T-cell (primary cell): ENCODE data around the gene ADAMTS5. TPM values are rescaled to one million over a fixed set of nuclear protein-coding genes. Genes with fewer than 3 reads are reported as not detected.

Source experiments
- ATAC-seq, 4 experiments: fragments of 200-7000 bp in 3 of 4; fragments of 150-1000 bp in 1 of 4; cut with Tn5 transposase; replicated peaks in 1 of 4; 1 replicate in 3 of 4; 2 replicates in 1 of 4; pipeline ENCODE4 v1.10.0; 2021; ENCODE audit warnings: moderate library complexity in 3 of 4, mild to moderate bottlenecking in 2 of 4, moderate number of reproducible peaks in 1 of 4
- CTCF ChIA-PET, 2 donors: fragments of 300-600 bp; sonication (Branson Sonifier 250); formaldehyde crosslinking; loops; one replicate each; lab custom pipeline; 2022; ENCODE audit warnings: antibody characterized with exemption in 2 of 2; lab: Charles Lee
- POLR2A ChIA-PET, 2 donors: fragments of 300-600 bp; sonication (Branson Sonifier 250); formaldehyde crosslinking; loops; one replicate each; lab custom pipeline; 2022; ENCODE audit warnings: antibody characterized with exemption in 2 of 2; lab: Charles Lee
- DNase-seq, 35 experiments: peaks; one replicate each; pipeline versions ENCODE4 v3.0.0 to v3.0.0-alpha.2; 2013 to 2023
- H3K27ac ChIP-seq: one replicate; pipeline ENCODE4 v1.5.1; 2013; ENCODE audit warnings: low read length
- H3K27me3 ChIP-seq, 2 experiments: replicated peaks in 1 of 2; 1 replicate in 1 of 2; 2 replicates in 1 of 2; pipeline versions ENCODE4 v1.6.1 to v1.7.0; 2013; ENCODE audit warnings: low read length in 1 of 2, mixed read lengths in 1 of 2; ENCODE audit not compliant: control insufficient read depth in 2 of 2, insufficient read depth in 2 of 2; ENCODE audit errors: extremely low read depth in 1 of 2
- H3K36me3 ChIP-seq, 2 donors: 1 replicate in 1 of 2; 2 replicates in 1 of 2; pipeline versions ENCODE4 v1.6.1 to v1.7.0; 2013; ENCODE audit warnings: low read length in 1 of 2; ENCODE audit not compliant: control insufficient read depth in 2 of 2, insufficient read depth in 1 of 2; ENCODE audit errors: extremely low read depth in 1 of 2
- H3K4me1 ChIP-seq, 2 experiments: 1 replicate in 1 of 2; 2 replicates in 1 of 2; pipeline versions ENCODE4 v1.6.1 to v1.7.0; 2013; ENCODE audit warnings: low read length in 2 of 2, mixed read lengths in 1 of 2; ENCODE audit not compliant: insufficient read depth in 2 of 2, control insufficient read depth in 1 of 2; ENCODE audit errors: extremely low read depth in 1 of 2
- H3K4me3 ChIP-seq, 2 donors: 1 replicate in 1 of 2; 2 replicates in 1 of 2; pipeline versions ENCODE4 v1.5.1 to v1.7.0; 2013; ENCODE audit warnings: mild to moderate bottlenecking in 2 of 2, low read length in 1 of 2, moderate library complexity in 1 of 2; ENCODE audit not compliant: control insufficient read depth in 1 of 2; ENCODE audit errors: extremely low read depth in 1 of 2
- H3K9me3 ChIP-seq: 2 replicates; pipeline ENCODE4 v1.7.0; 2013
- H3K27ac Mint-ChIP-seq, 2 donors: one replicate each; pipeline ENCODE4 v1.8.0; 2020 to 2021; ENCODE audit warnings: mild to moderate bottlenecking in 2 of 2, mixed read lengths in 2 of 2
- H3K27me3 Mint-ChIP-seq, 2 donors: one replicate each; pipeline ENCODE4 v1.8.0; 2021 to 2022; ENCODE audit warnings: mixed read lengths in 2 of 2
- H3K36me3 Mint-ChIP-seq: one replicate; pipeline ENCODE4 v1.8.0; 2021; ENCODE audit warnings: mixed read lengths
- H3K4me1 Mint-ChIP-seq, 3 donors: one replicate each; pipeline ENCODE4 v1.8.0; 2020 to 2022; ENCODE audit warnings: mixed read lengths in 3 of 3, mild to moderate bottlenecking in 1 of 3
- H3K4me3 Mint-ChIP-seq, 3 donors: one replicate each; pipeline ENCODE4 v1.8.0; 2020 to 2022; ENCODE audit warnings: mild to moderate bottlenecking in 3 of 3, mixed read lengths in 3 of 3, moderate library complexity in 3 of 3
- H3K9me3 Mint-ChIP-seq, 3 donors: one replicate each; pipeline ENCODE4 v1.8.0; 2020 to 2022; ENCODE audit warnings: mixed read lengths in 3 of 3
- WGBS: methylation state at CpG from one replicate; pipeline ENCODE4 v1.1.5; 2013; ENCODE audit warnings: missing lambda C conversion rate; ENCODE audit not compliant: insufficient coverage; 5-methylcytosine and 5-hydroxymethylcytosine counted together
- total RNA-seq, 35 experiments: library from RNA in 6 of 35; stranded (reverse) in 6 of 35; fragments of 120-200 nt in 1 of 35; gene quantifications; one replicate each; pipeline versions ENCODE4 v1.2.1 to v1.2.4 and lab custom pipeline; 2013 to 2026

Gene ADAMTS5
- total RNA-seq, 5 donors from 2014 or later (not counting 1 experiment from before 2014, with no cell fraction given) = 0.03 TPM; not detected in 4

DNA sequence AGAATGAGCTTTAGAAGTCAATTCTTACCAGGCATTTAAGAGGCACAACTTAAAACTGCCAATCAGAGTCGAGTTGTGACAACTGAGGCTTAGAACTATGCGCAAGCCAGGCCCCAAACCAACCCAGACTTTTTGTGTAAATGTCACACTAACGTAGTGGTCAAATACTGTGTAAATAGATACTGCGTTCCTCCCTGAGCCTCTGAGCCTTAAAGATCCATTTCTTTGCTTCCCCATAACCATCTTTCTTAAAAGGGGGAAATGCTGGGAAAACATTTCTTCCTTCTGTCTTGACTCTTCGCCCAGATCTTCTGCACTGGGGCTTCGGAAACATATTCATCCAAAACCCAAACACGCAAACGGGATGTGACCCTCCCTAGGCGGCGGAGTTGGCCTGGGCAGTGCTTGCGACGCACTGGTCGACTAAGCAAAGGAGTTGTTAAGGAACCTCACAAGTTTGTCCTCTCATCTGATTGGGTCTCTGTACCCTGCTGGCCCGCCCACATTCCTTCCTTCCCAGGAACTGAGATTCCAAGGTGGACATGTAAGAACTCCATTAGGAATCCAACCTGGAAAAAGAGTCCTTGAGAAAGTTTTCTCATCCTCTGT is 2.6 kb downstream of the ADAMTS5 start:
- H3K36me3 ChIP-seq = no peaks in the 10 kb centered on the region
- H3K9me3 Mint-ChIP-seq = no peaks in the 10 kb centered on the region
- DNase-seq (no peak), ATAC-seq (no peak)
- H3K9me3 ChIP-seq = no peaks in the 10 kb centered on the region
- peaks cover 20 to 42% of the 10 kb centered on the region in 2 donors for H3K27me3 Mint-ChIP-seq
- H3K27me3 ChIP-seq = peaks cover 9 to 32% of the 10 kb centered on the region in 2 experiments
- H3K4me3 ChIP-seq = no peak overlapping the region
- H3K27ac Mint-ChIP-seq = no peak overlapping the region
- no peak overlapping the region for H3K4me3 Mint-ChIP-seq
- peaks cover 0 to 3% (median 0%) of the 10 kb centered on the region in 3 donors for H3K4me1 Mint-ChIP-seq
- ChIA-PET CTCF (no interaction called here), POLR2A (no interaction called here)
- H3K4me1 ChIP-seq = no peaks in the 10 kb centered on the region
- H3K27ac ChIP-seq = no peak overlapping the region
- WGBS = 72% methylated on average over 2 of the region's 14 CpGs
- H3K36me3 Mint-ChIP-seq = no peaks in the 10 kb centered on the region

DNA sequence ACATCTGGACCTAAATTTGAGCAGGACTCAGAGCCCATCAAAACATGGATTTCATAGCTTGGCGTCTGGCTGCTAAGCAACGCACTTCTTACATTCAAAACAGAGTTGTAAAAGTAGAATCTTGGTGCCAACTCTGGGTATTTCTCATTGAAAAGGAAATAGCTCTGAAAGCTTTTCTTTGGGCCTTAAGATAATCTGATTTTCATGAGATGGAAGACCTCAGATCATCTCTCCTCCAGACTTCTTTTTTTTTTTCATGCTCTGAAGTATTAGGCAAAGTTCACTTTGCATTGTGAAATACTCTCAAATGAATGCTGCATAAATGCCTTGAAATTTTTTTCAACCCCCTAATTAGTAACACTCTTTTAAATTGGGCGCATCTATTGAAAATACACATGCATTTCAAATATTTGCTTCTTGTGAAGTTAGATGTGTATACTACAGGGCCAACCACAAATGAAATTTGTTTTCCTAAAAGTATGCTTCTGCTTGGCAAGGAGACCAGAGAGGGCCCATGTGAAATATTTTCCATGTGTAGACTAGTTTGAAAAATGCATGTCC is 4.2 kb downstream of the ADAMTS5 start:
- Histone ChIP-seq H3K27ac (no peak overlapping the region), H3K27me3 (peaks cover 6 to 26% of the 10 kb centered on the region in 2 experiments), H3K4me1 (no peaks in the 10 kb centered on the region), H3K4me3 (no peak overlapping the region), H3K36me3 (no peaks in the 10 kb centered on the region), H3K9me3 (no peaks in the 10 kb centered on the region)
- POLR2A ChIA-PET = interaction anchor here in 1 of 2 donors (0.6 kb wide), 1 partner anchor 1136 kb away, joined by 3 read pairs; no protein-coding TSS in a partner anchor
- no CpG with 5 or more reads among the region's 3 CpGs for WGBS
- Mint-ChIP-seq H3K4me1 (peaks cover 0 to 3% (median 0%) of the 10 kb centered on the region in 3 donors), H3K36me3 (no peaks in the 10 kb centered on the region), H3K4me3 (no peak overlapping the region), H3K27ac (no peak overlapping the region), H3K9me3 (no peaks in the 10 kb centered on the region), H3K27me3 (peaks cover 9 to 33% of the 10 kb centered on the region in 2 donors)
- CTCF ChIA-PET = no interaction called here
- no peak for ATAC-seq
- no peak for DNase-seq

DNA sequence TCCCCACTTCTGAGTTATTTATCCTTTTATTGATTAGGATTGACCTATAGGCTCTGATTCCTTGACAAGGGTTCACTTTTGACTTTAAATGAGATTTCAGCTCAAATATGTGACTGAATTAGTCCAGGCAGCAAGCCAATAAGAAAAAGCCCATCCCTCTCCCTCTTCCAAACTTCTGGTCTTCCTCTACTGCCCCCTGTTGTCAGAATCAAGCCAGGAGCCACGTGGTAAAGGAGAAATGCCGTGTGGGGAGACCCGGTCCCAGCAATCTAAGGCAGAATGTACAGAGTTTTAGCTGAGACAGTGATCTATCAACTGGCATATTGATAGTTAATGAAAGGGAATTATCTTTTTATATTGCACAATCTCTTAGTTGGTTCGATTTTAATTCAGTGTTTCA is 5.2 kb downstream of the ADAMTS5 start:
- no peaks in the 10 kb centered on the region for H3K9me3 ChIP-seq
- Mint-ChIP-seq H3K9me3 (no peaks in the 10 kb centered on the region), H3K36me3 (no peaks in the 10 kb centered on the region), H3K4me1 (no peaks in the 10 kb centered on the region), H3K27ac (no peak overlapping the region), H3K4me3 (no peak overlapping the region), H3K27me3 (peaks cover 6 to 23% of the 10 kb centered on the region in 2 donors)
- H3K27ac ChIP-seq = no peak overlapping the region
- ATAC-seq (no peak), DNase-seq (no peak)
- H3K36me3 ChIP-seq = no peaks in the 10 kb centered on the region
- POLR2A ChIA-PET = no interaction called here
- no peak overlapping the region for H3K4me3 ChIP-seq
- H3K4me1 ChIP-seq = no peaks in the 10 kb centered on the region
- peaks cover 4 to 16% of the 10 kb centered on the region in 2 experiments for H3K27me3 ChIP-seq
- WGBS = no CpG with 5 or more reads among the region's 4 CpGs
- CTCF ChIA-PET = no interaction called here

DNA sequence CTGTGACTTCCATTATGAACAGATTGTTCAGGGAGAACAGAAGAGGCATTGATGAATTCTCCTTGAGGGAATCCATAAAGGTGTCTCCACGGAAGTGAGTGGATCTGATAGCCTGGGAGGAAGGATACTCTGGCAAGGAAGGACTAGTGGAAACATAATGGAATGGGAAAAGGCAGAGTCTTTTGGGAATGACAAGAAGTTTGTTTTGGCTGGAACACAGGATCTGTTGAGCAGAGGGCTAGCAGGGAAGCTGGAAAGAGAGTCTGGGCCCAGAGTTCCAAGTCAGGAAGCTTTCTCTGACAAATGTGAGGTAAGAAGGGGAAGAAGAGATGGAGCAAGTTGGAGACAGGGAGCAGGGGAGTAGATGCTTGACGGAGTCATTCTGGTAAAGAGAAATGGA is 8.1 kb downstream of the ADAMTS5 start:
- Histone ChIP-seq H3K4me3 (no peak overlapping the region), H3K36me3 (no peaks in the 10 kb centered on the region), H3K9me3 (no peaks in the 10 kb centered on the region), H3K4me1 (no peaks in the 10 kb centered on the region), H3K27ac (no peak overlapping the region), H3K27me3 (no peaks in the 10 kb centered on the region)
- peaks cover 4 to 9% of the 10 kb centered on the region in 2 donors for H3K27me3 Mint-ChIP-seq
- ATAC-seq = no peak
- WGBS = 33% methylated on average over 1 of the region's 2 CpGs
- no peak overlapping the region for H3K27ac Mint-ChIP-seq
- no peaks in the 10 kb centered on the region for H3K36me3 Mint-ChIP-seq
- no peaks in the 10 kb centered on the region for H3K4me1 Mint-ChIP-seq
- H3K4me3 Mint-ChIP-seq = no peak overlapping the region
- ChIA-PET POLR2A (no interaction called here), CTCF (no interaction called here)
- H3K9me3 Mint-ChIP-seq = no peaks in the 10 kb centered on the region
- no peak for DNase-seq

DNA sequence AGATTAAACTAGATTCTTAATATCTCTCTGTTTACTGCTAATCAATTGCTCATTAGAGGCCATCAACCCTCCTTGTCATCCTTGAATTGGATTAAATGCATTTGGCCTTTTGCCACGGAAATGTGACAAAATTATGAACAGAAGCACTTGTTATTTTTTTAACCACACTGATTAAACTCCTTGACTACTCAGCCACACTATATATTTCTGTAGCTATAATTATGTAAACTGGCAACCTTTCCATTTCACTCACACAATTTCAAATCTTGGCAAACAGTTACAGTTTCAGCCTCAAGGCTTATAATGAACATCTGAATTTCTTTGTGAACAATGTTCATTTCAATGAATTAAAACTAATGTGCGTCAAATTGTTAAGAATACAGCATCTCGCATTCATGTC is 10.1 kb downstream of the ADAMTS5 start:
- H3K27me3 ChIP-seq = no peaks in the 10 kb centered on the region
- Mint-ChIP-seq H3K27ac (no peak overlapping the region), H3K27me3 (peaks cover 0 to 10% of the 10 kb centered on the region in 2 donors), H3K4me1 (no peaks in the 10 kb centered on the region), H3K9me3 (no peaks in the 10 kb centered on the region), H3K4me3 (no peak overlapping the region), H3K36me3 (no peaks in the 10 kb centered on the region)
- no peak for DNase-seq
- H3K9me3 ChIP-seq = no peaks in the 10 kb centered on the region
- no peak for ATAC-seq
- no CpG with 5 or more reads among the region's 3 CpGs for WGBS
- no peak overlapping the region for H3K27ac ChIP-seq
- no peaks in the 10 kb centered on the region for H3K36me3 ChIP-seq
- H3K4me3 ChIP-seq = no peak overlapping the region
- no peaks in the 10 kb centered on the region for H3K4me1 ChIP-seq
- ChIA-PET CTCF (no interaction called here), POLR2A (no interaction called here)

DNA sequence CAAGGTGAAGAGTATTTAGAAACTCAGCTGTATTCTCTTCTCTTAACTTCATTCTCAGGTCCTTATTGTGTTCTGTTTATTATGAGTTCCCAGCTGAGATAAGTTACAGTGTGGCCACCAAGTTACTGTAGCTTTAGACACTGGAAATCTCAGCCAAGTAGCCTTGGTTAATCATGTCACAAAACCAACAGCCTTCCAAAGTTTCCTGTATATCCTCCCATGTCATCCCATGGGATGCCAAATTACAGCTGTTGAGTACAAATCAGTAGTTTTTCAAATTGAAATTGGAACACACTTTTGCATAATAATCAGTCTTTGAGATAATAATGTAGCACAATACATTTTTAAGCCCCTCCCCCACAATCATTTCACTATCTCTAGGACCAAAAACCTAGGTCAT is 10.7 kb downstream of the ADAMTS5 start:
- Histone ChIP-seq H3K27ac (no peak overlapping the region), H3K36me3 (no peaks in the 10 kb centered on the region), H3K27me3 (no peaks in the 10 kb centered on the region), H3K4me1 (no peaks in the 10 kb centered on the region), H3K9me3 (no peaks in the 10 kb centered on the region), H3K4me3 (no peak overlapping the region)
- ChIA-PET POLR2A (no interaction called here), CTCF (no interaction called here)
- H3K36me3 Mint-ChIP-seq = no peaks in the 10 kb centered on the region
- DNase-seq (no peak), ATAC-seq (no peak)
- no peak overlapping the region for H3K4me3 Mint-ChIP-seq
- no peaks in the 10 kb centered on the region for H3K9me3 Mint-ChIP-seq
- H3K27ac Mint-ChIP-seq = no peak overlapping the region
- no peaks in the 10 kb centered on the region for H3K4me1 Mint-ChIP-seq
- H3K27me3 Mint-ChIP-seq = peaks cover 0 to 8% of the 10 kb centered on the region in 2 donors
